ENCODE data around the gene PRICKLE2. TPM values are rescaled to one million over a fixed set of nuclear protein-coding genes. Genes with fewer than 3 reads are reported as not detected.

Gene PRICKLE2
- polyA plus RNA-seq, 1 experiment: 14.2 TPM

GRCh38 chr3:64073158-64073761 is 152.0 kb downstream of the PRICKLE2 start:
- ChIA-PET POLR2A (no interaction called here), CTCF (interaction anchor here (1.2 to 1.4 kb wide), 3 partner anchors 23 to 43 kb away, joined by 3 to 4 read pairs (median 3); no protein-coding TSS in a partner anchor)
- TF ChIP-seq, protein P1, sequence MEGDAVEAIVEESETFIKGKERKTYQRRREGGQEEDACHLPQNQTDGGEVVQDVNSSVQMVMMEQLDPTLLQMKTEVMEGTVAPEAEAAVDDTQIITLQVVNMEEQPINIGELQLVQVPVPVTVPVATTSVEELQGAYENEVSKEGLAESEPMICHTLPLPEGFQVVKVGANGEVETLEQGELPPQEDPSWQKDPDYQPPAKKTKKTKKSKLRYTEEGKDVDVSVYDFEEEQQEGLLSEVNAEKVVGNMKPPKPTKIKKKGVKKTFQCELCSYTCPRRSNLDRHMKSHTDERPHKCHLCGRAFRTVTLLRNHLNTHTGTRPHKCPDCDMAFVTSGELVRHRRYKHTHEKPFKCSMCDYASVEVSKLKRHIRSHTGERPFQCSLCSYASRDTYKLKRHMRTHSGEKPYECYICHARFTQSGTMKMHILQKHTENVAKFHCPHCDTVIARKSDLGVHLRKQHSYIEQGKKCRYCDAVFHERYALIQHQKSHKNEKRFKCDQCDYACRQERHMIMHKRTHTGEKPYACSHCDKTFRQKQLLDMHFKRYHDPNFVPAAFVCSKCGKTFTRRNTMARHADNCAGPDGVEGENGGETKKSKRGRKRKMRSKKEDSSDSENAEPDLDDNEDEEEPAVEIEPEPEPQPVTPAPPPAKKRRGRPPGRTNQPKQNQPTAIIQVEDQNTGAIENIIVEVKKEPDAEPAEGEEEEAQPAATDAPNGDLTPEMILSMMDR (IDR thresholded peaks at IDR 0.05; ENCODE audit: low read depth, low read length): no peak
- no peak overlapping the region for H3K4me3 ChIP-seq (ENCODE audit: low read depth, low read length)
- no peak overlapping the region for H3K27ac ChIP-seq (ENCODE audit: low read depth, low read length)
- no peaks in the 10 kb centered on the region for H3K9me3 ChIP-seq (ENCODE audit: control insufficient read depth, insufficient read depth, low read length)
- no peak for DNase-seq (ENCODE audit: low read depth, low spot score)
- H3K27me3 ChIP-seq (ENCODE audit: control insufficient read depth, insufficient read depth, low read length): no peaks in the 10 kb centered on the region

GRCh38 chr3:64072126-64072525 is 153.1 kb downstream of the PRICKLE2 start:
- POLR2A ChIA-PET: no interaction called here
- no peak for DNase-seq (ENCODE audit: low read depth, low spot score)
- Histone ChIP-seq H3K27me3 (ENCODE audit: control insufficient read depth, insufficient read depth, low read length) (no peaks in the 10 kb centered on the region), H3K4me3 (ENCODE audit: low read depth, low read length) (no peak overlapping the region), H3K27ac (ENCODE audit: low read depth, low read length) (no peak overlapping the region), H3K9me3 (ENCODE audit: control insufficient read depth, insufficient read depth, low read length) (no peaks in the 10 kb centered on the region)
- CTCF ChIA-PET: no interaction called here
- TF ChIP-seq, protein P1 (IDR thresholded peaks at IDR 0.05; ENCODE audit: low read depth, low read length): no peak

DNA sequence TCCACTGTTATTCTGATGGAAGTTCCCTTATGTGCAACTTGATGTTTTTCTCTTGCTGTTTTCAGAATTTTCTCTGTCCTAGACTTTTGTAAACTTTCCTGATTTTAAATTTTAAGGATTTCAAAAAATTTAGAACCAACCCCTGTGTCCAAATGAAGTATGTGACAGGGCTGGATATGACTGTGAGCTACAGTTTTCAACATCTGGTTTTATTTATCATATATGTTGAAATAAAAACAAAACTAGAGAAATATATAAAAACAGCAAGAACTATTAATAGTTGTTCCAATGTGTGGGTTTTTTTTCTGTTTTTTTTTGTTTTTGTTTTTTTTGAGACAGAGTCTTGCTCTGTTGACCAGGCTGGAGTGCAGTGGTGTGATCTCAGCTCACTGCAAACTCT is 154.6 kb downstream of the PRICKLE2 start:
- DNase-seq (ENCODE audit: low read depth, low spot score): no peak
- ChIA-PET CTCF (no interaction called here), POLR2A (no interaction called here)
- H3K27me3 ChIP-seq (ENCODE audit: control insufficient read depth, insufficient read depth, low read length): no peaks in the 10 kb centered on the region
- no peak overlapping the region for H3K4me3 ChIP-seq (ENCODE audit: low read depth, low read length)
- no peaks in the 10 kb centered on the region for H3K9me3 ChIP-seq (ENCODE audit: control insufficient read depth, insufficient read depth, low read length)
- no peak overlapping the region for H3K27ac ChIP-seq (ENCODE audit: low read depth, low read length)
- TF ChIP-seq, protein P1 (IDR thresholded peaks at IDR 0.05; ENCODE audit: low read depth, low read length): no peak

- POLR2A ChIA-PET: no interaction called here
- TF ChIP-seq, protein P1 (IDR thresholded peaks at IDR 0.05; ENCODE audit: low read depth, low read length): no peak
- no peak for DNase-seq (ENCODE audit: low read depth, low spot score)
- no peaks in the 10 kb centered on the region for H3K9me3 ChIP-seq (ENCODE audit: control insufficient read depth, insufficient read depth, low read length)
- H3K4me3 ChIP-seq (ENCODE audit: low read depth, low read length): no peak overlapping the region
- CTCF ChIA-PET: interaction anchor here (0.8 to 1.1 kb wide), 2 partner anchors 416 to 417 kb away, joined by 3 read pairs; no protein-coding TSS in a partner anchor
- no peak overlapping the region for H3K27ac ChIP-seq (ENCODE audit: low read depth, low read length)
- no peaks in the 10 kb centered on the region for H3K27me3 ChIP-seq (ENCODE audit: control insufficient read depth, insufficient read depth, low read length)
Observed at GRCh38 chr3:64067506-64068346, 157.5 kb downstream of the PRICKLE2 start.

- no peaks in the 10 kb centered on the region for H3K9me3 ChIP-seq (ENCODE audit: control insufficient read depth, insufficient read depth, low read length)
- POLR2A ChIA-PET: no interaction called here
- CTCF ChIA-PET: no interaction called here
- DNase-seq (ENCODE audit: low read depth, low spot score): no peak
- no peak overlapping the region for H3K27ac ChIP-seq (ENCODE audit: low read depth, low read length)
- TF ChIP-seq, protein P1 (IDR thresholded peaks at IDR 0.05; ENCODE audit: low read depth, low read length): no peak
- no peak overlapping the region for H3K4me3 ChIP-seq (ENCODE audit: low read depth, low read length)
- H3K27me3 ChIP-seq (ENCODE audit: control insufficient read depth, insufficient read depth, low read length): no peaks in the 10 kb centered on the region
Observed at GRCh38 chr3:64064804-64065203, 160.5 kb downstream of the PRICKLE2 start.

Measured in AG04450 (cell line).